GM21619 (cell line): ENCODE data around the gene DSTN.

ENCODE experiments used
- ATAC-seq: cut with Tn5 transposase; IDR thresholded peaks from one replicate; pipeline ENCODE4 v1.9.1; 2021; ENCODE audit not compliant: unreplicated experiment

The DSTN gene

GRCh38 chr20:17635332-17636244 is 65.7 kb downstream of the DSTN start:
- no peak for ATAC-seq

DNA sequence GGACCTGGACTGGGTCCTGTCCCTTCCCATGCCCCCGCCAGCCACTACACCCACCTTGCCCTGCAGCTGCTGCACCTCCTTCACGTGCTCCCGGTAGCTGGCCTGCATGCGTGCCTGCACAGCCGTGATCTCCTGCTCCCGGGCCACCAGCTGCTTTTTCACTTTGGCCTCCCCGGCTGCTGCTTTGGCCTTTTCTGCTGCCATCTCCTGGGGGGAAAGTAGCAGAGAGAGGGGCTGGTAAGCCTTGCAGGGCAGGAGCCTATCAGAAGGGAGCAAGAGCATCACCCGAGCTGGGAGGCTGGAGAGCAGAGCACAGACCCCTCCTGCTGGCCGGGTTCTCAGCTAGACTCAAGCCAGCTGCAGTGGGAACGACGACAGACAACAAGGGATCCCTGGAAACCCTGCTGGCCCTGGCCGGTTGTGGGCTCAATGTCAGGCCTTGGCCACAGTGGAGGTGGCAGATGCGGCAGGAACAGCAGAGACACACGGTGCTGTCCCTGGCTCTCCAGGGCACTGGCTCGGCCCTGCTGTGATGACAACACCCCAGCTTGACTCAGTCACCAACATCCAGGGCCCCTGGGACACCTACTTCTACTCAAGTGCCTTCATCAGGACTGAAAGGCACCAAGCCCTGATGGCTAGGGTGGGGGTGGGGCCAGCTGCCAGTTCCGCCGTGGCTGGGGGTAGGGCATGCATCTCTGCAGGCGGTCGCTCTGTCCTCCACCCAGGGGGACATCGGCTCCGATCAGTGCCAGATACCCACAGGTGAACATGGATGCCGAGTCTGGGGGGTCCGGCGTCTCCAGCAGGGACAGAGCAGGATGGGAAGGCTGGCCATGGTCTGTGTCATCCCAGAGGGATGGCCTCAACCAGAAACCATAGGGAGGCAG is 66.9 kb downstream of the DSTN start:
- ATAC-seq, result no peak

- ATAC-seq, result no peak
These were observed 67.5 kb downstream of the DSTN start for GRCh38 chr20:17637413-17637780.

- ATAC-seq, result no peak
These were observed 68.2 kb downstream of the DSTN start for GRCh38 chr20:17637985-17638640.

GRCh38 chr20:17638835-17639407 is 69.0 kb downstream of the DSTN start:
- no peak for ATAC-seq

GRCh38 chr20:17640146-17640874 is 70.4 kb downstream of the DSTN start:
- no peak for ATAC-seq

- no peak for ATAC-seq
These were observed 71.1 kb downstream of the DSTN start for GRCh38 chr20:17640875-17641378.

- ATAC-seq, result no peak
These were observed 71.7 kb downstream of the DSTN start for GRCh38 chr20:17641520-17641964.

GRCh38 chr20:17641993-17642392 is 72.1 kb downstream of the DSTN start:
- no peak for ATAC-seq

GRCh38 chr20:17642404-17643269 is 72.8 kb downstream of the DSTN start:
- no peak for ATAC-seq

DNA sequence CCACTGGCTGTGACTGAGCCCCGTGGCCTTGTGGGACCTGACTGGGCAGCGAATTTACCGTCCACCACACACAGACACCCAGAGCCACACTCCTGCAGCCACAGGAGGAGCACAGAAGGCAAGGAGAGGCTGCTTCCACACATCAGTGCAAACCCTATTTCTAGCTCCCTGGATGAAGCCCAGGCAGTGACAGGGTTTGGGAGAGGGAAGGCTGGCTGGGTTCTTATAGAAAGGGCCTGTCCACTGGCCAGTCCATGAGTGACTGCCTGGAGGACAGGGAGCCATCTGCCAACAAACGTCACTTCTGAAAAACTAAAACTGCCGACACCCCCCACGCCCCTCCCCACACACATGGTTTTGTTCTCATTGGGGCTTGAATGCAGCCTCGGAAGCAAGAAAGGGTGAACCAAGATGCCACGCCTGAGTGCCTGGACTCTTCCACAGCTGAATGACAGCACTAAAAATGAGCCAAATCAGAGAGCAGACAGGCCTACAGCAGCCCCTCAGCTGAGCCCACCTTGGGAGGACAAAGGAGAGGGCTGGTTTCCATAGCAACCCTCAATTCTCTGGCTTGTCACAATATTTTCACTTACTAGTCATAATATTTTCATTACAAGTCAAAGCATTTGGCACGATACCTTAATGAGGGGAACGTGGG is 73.8 kb downstream of the DSTN start:
- ATAC-seq, result no peak

DNA sequence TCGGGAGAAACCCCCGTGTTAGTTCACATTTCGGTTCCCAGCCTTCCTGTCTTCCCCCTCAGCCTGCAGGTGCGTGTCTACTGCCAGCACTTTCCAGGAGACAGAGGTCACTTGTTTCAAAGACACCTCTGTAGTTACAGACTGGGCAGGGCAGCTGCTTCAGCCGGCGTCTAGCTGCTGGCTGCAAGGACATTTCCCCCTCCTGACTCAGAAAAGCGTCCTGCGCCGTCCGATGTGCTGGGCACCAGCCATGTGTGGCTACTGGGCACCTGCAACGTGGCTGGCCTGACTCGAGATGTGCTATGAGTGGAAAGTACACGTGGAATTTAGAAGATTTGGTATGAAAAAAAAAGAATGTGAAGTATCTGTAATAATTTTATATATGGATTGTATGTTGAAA is 74.6 kb downstream of the DSTN start:
- ATAC-seq, result no peak

DNA sequence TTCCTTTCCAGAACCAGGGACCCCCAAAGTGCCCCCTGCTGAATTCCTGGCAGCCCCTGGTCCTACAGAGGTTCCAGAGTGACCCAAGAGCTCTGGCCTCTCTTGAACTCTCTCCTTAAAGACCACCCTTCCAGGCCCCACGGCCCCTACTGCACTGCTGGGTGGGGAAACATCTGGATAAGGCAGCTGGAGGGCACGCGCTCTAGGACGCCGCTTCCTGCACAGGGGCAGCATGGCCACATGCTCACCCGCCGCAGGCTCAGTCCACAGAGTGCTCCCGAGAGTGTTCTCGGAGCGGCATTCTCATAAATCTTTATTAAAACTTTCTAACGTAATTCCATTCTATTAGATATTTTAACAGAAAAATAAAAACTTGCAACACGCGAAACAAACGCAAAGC is 75.1 kb downstream of the DSTN start:
- ATAC-seq, result no peak

- ATAC-seq, result no peak
These were observed 75.8 kb downstream of the DSTN start for GRCh38 chr20:17645546-17646208.

GRCh38 chr20:17646209-17646960 is 76.5 kb downstream of the DSTN start:
- ATAC-seq, result no peak

DNA sequence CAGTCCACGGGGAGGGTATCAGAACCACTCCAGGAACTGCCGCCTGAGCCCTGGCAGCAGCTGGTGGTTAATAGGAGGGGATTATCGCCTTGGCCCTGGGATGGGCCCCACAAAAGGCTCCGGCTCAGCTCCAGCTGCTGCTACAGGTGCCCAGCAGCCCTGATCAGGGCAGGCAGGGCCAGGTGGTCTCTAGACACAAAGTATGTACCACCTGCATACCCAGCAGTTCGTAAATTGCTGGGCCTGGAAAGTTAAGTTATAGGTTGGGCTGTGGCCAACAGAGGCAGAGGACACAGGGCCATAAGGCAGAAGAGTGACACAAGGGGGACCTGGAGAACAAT is 77.1 kb downstream of the DSTN start:
- no peak for ATAC-seq
